Type B pancreatic cell (in vitro differentiated cells): Measurements from ENCODE around the gene LEMD1. TPM values are rescaled to one million over a fixed set of nuclear protein-coding genes. Genes with fewer than 3 reads are reported as not detected.
A peak's percentile ranks its signal among the peaks of the same experiment; 100 is the strongest.

Experiments
- DNase-seq: peaks from one replicate; pipeline ENCODE4 v3.0.0; 2021; ENCODE audit warnings: mixed read lengths; ENCODE audit not compliant: unreplicated experiment; ENCODE audit errors: extremely low spot score
- H3K27ac Mint-ChIP-seq: 2 replicates; pipeline ENCODE4 v1.8.0; 2021; ENCODE audit warnings: mild to moderate bottlenecking, mixed read lengths
- H3K27me3 Mint-ChIP-seq: 2 replicates; pipeline ENCODE4 v1.8.0; 2021; ENCODE audit warnings: mixed read lengths
- H3K36me3 Mint-ChIP-seq: 2 replicates; pipeline ENCODE4 v1.8.0; 2021; ENCODE audit warnings: mixed read lengths
- H3K4me1 Mint-ChIP-seq: one replicate; pipeline ENCODE4 v1.8.0; 2021; ENCODE audit warnings: mixed read lengths; ENCODE audit not compliant: unreplicated experiment
- H3K4me3 Mint-ChIP-seq: 2 replicates; pipeline ENCODE4 v1.8.0; 2021; ENCODE audit warnings: mild to moderate bottlenecking, mixed read lengths
- H3K9me3 Mint-ChIP-seq: 2 replicates; pipeline ENCODE4 v1.8.0; 2021; ENCODE audit warnings: mixed read lengths
- CTCF ChIP-seq: fragments of 200-600 bp; sonication (generic); conservative IDR thresholded peaks from 2 replicates; pipeline ENCODE4 v1.5.0; 2021; ENCODE audit warnings: antibody characterized with exemption, mild to moderate bottlenecking
- microRNA-seq: library from miRNA; unstranded; fragments of <30 nt; microRNA quantifications from one replicate; pipeline ENCODE4, GENCODE V29; 2020
- total RNA-seq: library from RNA; stranded (reverse); gene quantifications from 2 replicates; pipeline ENCODE4 v1.2.1, GENCODE V29; 2021; ENCODE audit warnings: low replicate concordance

Gene LEMD1
- total RNA-seq, 1 donor from 2014 or later, result 5.5 TPM

- H3K36me3 Mint-ChIP-seq, result no peaks in the 10 kb centered on the region
- H3K27ac Mint-ChIP-seq, result no peak overlapping the region
- peaks cover 34% of the 10 kb centered on the region for H3K27me3 Mint-ChIP-seq
- no peak overlapping the region for H3K4me3 Mint-ChIP-seq
- H3K4me1 Mint-ChIP-seq, result peaks cover 5% of the 10 kb centered on the region
- no peak for TF ChIP-seq CTCF
- H3K9me3 Mint-ChIP-seq, result no peaks in the 10 kb centered on the region
- no peak for DNase-seq
These were observed 89.7 kb downstream of the LEMD1 start for GRCh38 chr1:205332015-205332791.

Small RNA genes within 50 kb of the gene (microRNA-seq; reads per million reads assigned to microRNA genes)
- 11,509 reads per million, percentile 96 among the genes with 10 or more reads in this experiment for gene MIR135B

Other genes with a start within 250 kb of the LEMD1 start
- 11.2 and 11.7 TPM in 2 replicates for gene DSTYK, start 210.4 kb downstream of the LEMD1 start, total RNA-seq
- gene TMCC2, start 194.1 kb downstream of the LEMD1 start, total RNA-seq, result 3.0 and 6.2 TPM in 2 replicates
- 13.5 and 17.7 TPM in 2 replicates for gene NUAK2, start 100.3 kb downstream of the LEMD1 start, total RNA-seq
- 0.50 and 3.9 TPM in 2 replicates for gene KLHDC8A, start 65.1 kb downstream of the LEMD1 start, total RNA-seq
- gene BLACAT1, start 34.0 kb upstream of the LEMD1 start, total RNA-seq, result 2.4 and 6.8 TPM in 2 replicates
- 9.6 and 19.3 TPM in 2 replicates for gene CDK18, start 82.6 kb upstream of the LEMD1 start, total RNA-seq
- 20.9 and 27.6 TPM in 2 replicates for gene ELK4, start 210.0 kb upstream of the LEMD1 start, total RNA-seq